ENCODE measurements around the gene KHSRP. TPM values are rescaled to one million over a fixed set of nuclear protein-coding genes. Genes with fewer than 3 reads are reported as not detected.

Gene KHSRP
- total RNA-seq, 2 experiments from 2014 or later = 345 to 354 TPM

Small RNA genes within 50 kb of the gene (microRNA-seq; reads per million reads assigned to microRNA genes)
- 24.1 reads per million, percentile 38 among the genes with 10 or more reads in this experiment for gene MIR3940
- not detected for gene MIR6790
- gene MIR6885 = not detected

Other genes with a start within 250 kb of the KHSRP start
- gene MLLT1, start 144.8 kb downstream of the KHSRP start, total RNA-seq = 10 to 100 TPM; 37.3 to 48.7 TPM
- gene ACER1, start 91.2 kb downstream of the KHSRP start, total RNA-seq = under 1 TPM; 0.26 to 0.29 TPM
- gene CLPP, start 63.3 kb downstream of the KHSRP start, total RNA-seq = 100 to 1,000 TPM; 142 to 160 TPM
- gene ALKBH7, start 52.0 kb downstream of the KHSRP start, total RNA-seq = 10 to 100 TPM; 46.1 to 48.8 TPM
- gene PSPN, start 48.9 kb downstream of the KHSRP start, total RNA-seq = 1 to 10 TPM; 2.1 to 2.6 TPM
- 10 to 100 TPM; 71.2 to 71.5 TPM for gene GTF2F1, start 31.6 kb downstream of the KHSRP start, total RNA-seq
- gene SLC25A41, start 9.0 kb upstream of the KHSRP start, total RNA-seq = under 1 TPM; 0.16 to 0.18 TPM
- 10 to 100 TPM; 27.5 to 28.0 TPM for gene SLC25A23, start 35.0 kb upstream of the KHSRP start, total RNA-seq
- gene CRB3, start 39.5 kb upstream of the KHSRP start, total RNA-seq = 1 to 10 TPM in 1 of 2 experiments, not detected in 1; 1.1 TPM
- 10 to 100 TPM; 94.1 to 97.5 TPM for gene DENND1C, start 57.0 kb upstream of the KHSRP start, total RNA-seq
- gene TUBB4A, start 77.5 kb upstream of the KHSRP start, total RNA-seq = 1 to 10 TPM; 6.6 to 6.9 TPM
- gene TNFSF9, start 106.2 kb upstream of the KHSRP start, total RNA-seq = 1 to 10 TPM; 1.5 to 1.7 TPM
- 10 to 100 TPM; 16.9 to 17.3 TPM for gene CD70, start 166.3 kb upstream of the KHSRP start, total RNA-seq
- 10 to 100 TPM; 47.1 to 47.6 TPM for gene TNFSF14, start 245.3 kb upstream of the KHSRP start, total RNA-seq

All from activated CD8-positive, alpha-beta T cell treated with anti-CD3 and anti-CD28 coated beads, Interleukin-2, amount 10 ng/mL, durations not matched to agents 7 days and 5 days (primary cell).